ENCODE data around the gene MAPK1. TPM values are rescaled to one million over a fixed set of nuclear protein-coding genes. Genes with fewer than 3 reads are reported as not detected.

MAPK1 gene
- total and polyA plus RNA-seq, 9 of the 15 experiments (the other 6 are each of a cell fraction or from before 2014, with no cell fraction given) = 46.3 to 575 (median 283) TPM

- ChIA-PET POLR2A (interaction anchor here (0.6 to 49.7 kb wide), 14 partner anchors 9 to 188 kb away, joined by 3 to 1041 read pairs (median 6); partner anchors contain the start of gene PPM1F), CTCF (ENCODE audit: low intra/inter-chr PET ratio) (interaction anchor here (0.6 kb wide), 1 partner anchor 213 kb away, joined by 6 read pairs; no protein-coding TSS in a partner anchor)
- ATAC-seq = no peak
- no peak for FAIRE-seq
- Histone ChIP-seq H3K9me3 (replicated peaks; ENCODE audit: control insufficient read depth, insufficient read depth, low read depth, low read length) (no peaks in the 10 kb centered on the region), H3K9me1 (ENCODE audit: control insufficient read depth, insufficient read depth, low read length) (no peaks in the 10 kb centered on the region), H3K4me3 (no peak overlapping the region), H2AFZ (ENCODE audit: low read depth, low read length) (no peak overlapping the region), H3K4me1 (replicated peaks in 1 of 2; ENCODE audit: control insufficient read depth in 2 of 2, insufficient read depth in 2 of 2, low read length in 2 of 2) (0 out of 5 replicates have a peak, but pooled peaks cover 0 to 4% of the 10 kb centered on the region in 2 experiments), H3K27ac (ENCODE audit: extremely low read depth, low read depth, low read length) (no peak overlapping the region), H3K4me2 (ENCODE audit: insufficient read depth, low read length) (no peak overlapping the region), H3K27me3 (ENCODE audit: control insufficient read depth in 2 of 2, insufficient read depth in 2 of 2, low read length in 2 of 2) (peaks cover 19 to 43% of the 10 kb centered on the region in 2 experiments; a peak in 4 of 5 replicates), H4K20me1 (replicated peaks; ENCODE audit: control insufficient read depth, insufficient read depth, low read length) (peaks cover 8% of the 10 kb centered on the region; the same call in 1 of the 2 replicates), H3K9ac (ENCODE audit: insufficient read depth in 1 of 2, low read depth in 2 of 2, low read length in 2 of 2) (no peak overlapping the region), H3K79me2 (ENCODE audit: control insufficient read depth, insufficient read depth, low read length) (no peaks in the 10 kb centered on the region), H3K36me3 (ENCODE audit: control insufficient read depth, insufficient read depth, low read length) (no peaks in the 10 kb centered on the region)
- no TSS peak for BruUV-seq (replicated peaks)
- TF ChIP-seq IRF9 (tag; IDR thresholded peaks at IDR 0.05) (peak; percentile 50; the same call in 1 of the 2 replicates), CCAR2 (IDR thresholded peaks at IDR 0.05; ENCODE audit: low read depth, low read length) (no peak), TCFL5 (CRISPR knock-in tag; conservative IDR thresholded peaks at IDR 0.05) (no peak), TBL1XR1 (IDR thresholded peaks at IDR 0.05; ENCODE audit: low read length in 2 of 2) (peak in 1 of 2 experiments; percentile 8; a peak in 1 of 4 replicates), ZFX (CRISPR knock-in tag; IDR thresholded peaks at IDR 0.05) (no peak), KAT7 (CRISPR knock-in tag; IDR thresholded peaks at IDR 0.05; ENCODE audit: borderline replicate concordance) (no peak), ZNF12 (CRISPR knock-in tag; IDR thresholded peaks at IDR 0.05) (no peak), ELF4 (CRISPR knock-in tag; IDR thresholded peaks at IDR 0.05) (0 out of 2 replicates have a peak, but pooled peaks have one; percentile 52), ZNF668 (CRISPR knock-in tag; IDR thresholded peaks at IDR 0.05) (0 out of 2 replicates have a peak, but pooled peaks have one; percentile 65), HNRNPH1 (optimal IDR thresholded peaks at IDR 0.05; ENCODE audit: low read depth, low read length) (no peak), E2F3 (CRISPR knock-in tag; IDR thresholded peaks at IDR 0.05) (no peak), HINFP (tag; conservative IDR thresholded peaks at IDR 0.05; ENCODE audit: low read depth) (0 out of 2 replicates have a peak, but pooled peaks have one; percentile 54), RFX5 (IDR thresholded peaks at IDR 0.05; ENCODE audit: low read depth, low read length) (0 out of 2 replicates have a peak, but pooled peaks have one; percentile 20)
- TF ChIP-seq, protein P1, sequence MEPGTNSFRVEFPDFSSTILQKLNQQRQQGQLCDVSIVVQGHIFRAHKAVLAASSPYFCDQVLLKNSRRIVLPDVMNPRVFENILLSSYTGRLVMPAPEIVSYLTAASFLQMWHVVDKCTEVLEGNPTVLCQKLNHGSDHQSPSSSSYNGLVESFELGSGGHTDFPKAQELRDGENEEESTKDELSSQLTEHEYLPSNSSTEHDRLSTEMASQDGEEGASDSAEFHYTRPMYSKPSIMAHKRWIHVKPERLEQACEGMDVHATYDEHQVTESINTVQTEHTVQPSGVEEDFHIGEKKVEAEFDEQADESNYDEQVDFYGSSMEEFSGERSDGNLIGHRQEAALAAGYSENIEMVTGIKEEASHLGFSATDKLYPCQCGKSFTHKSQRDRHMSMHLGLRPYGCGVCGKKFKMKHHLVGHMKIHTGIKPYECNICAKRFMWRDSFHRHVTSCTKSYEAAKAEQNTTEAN (CRISPR knock-in tag; IDR thresholded peaks at IDR 0.05) = no peak
- no peak for DNase-seq (ENCODE audit: extremely low read depth in 1 of 4, low spot score in 3 of 4)
- 0% methylated on average over 1 of the region's 1 CpG for WGBS (ENCODE audit: insufficient coverage, low coverage, missing lambda C conversion rate)
- intact Hi-C loops (cut with micrococcal nuclease) = no loop called here
- in situ Hi-C loops (cut with MboI) = no loop called here
Observed at GRCh38 chr22:21898354-21898896, 31.0 kb upstream of the MAPK1 start.
